HG02981 (cell line): Measurements from ENCODE around the gene SORCS2.
"Not testable (repeated sequence)": the region's sequence is repeated elsewhere in the genome, so short reads cannot be mapped to it uniquely, and the experiment has no call there.

Experiments
- ATAC-seq: cut with Tn5 transposase; IDR thresholded peaks from one replicate; pipeline ENCODE4 v1.9.1; 2021; ENCODE audit warnings: mild to moderate bottlenecking, moderate library complexity; ENCODE audit not compliant: unreplicated experiment

Gene SORCS2

DNA sequence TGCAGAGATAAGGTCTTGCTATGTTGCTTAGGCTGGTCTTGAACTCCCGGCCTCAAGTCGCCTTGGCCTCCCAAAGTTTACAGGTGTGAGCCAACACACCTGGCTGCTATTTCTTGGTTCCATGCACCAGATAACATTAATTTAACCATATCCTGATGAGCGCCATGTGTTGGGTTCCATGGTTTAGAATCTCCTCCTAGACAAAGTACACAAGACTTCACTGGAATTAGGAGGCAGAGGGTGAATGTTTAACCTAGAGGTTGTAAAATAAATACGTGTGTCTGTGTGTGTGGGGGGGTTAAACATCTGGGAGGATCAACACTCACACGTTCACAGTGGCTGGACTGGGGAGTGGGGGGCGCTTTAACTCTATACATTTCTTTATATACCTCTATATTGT lies 32.4 kb upstream of the SORCS2 start:
- ATAC-seq, result no peak

DNA sequence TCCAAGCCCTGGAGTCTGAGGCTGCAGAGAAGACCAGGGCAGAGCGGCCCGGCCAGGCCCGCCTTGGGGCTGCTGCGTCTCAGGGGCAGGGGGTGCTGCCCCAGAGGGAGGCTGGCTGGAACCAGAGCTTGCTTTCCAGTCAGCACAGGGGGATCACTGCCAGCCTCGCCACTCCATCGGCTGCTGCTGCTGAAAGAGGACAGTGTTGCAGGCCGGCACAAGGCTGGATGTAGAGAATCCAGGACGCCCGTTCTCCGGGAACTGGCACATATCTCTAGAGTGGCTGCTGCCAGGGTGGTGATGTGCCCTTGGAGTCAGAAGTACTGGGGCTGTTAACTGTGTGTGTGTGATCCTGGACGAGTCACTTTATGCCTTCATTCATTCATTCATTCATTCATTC lies 31.9 kb upstream of the SORCS2 start:
- ATAC-seq, result no peak

DNA sequence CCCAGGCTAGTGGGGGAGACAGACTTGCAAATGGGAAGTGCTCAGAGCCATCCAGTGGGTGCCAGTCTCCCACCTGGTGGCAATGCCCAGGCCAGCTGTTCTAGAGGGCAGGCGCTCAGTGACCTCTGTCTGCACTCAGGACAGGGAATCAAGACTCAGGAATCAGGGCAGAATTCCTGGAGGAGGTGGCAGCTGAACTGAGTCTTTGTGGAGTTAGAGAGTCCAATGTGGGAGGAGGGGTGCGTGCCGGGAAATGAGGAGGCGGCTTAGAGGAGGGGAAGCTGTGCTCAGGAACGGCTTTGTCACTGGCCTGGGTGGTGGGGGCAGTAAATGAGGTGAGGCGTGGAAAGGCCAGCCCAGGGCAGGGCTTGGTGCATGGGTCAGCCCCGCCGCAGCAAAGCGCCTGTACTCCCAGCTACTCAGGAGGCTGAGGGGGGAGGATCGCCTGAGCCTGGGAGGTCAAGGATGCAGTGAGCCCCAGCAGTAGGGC lies 31.3 kb upstream of the SORCS2 start:
- no peak for ATAC-seq

DNA sequence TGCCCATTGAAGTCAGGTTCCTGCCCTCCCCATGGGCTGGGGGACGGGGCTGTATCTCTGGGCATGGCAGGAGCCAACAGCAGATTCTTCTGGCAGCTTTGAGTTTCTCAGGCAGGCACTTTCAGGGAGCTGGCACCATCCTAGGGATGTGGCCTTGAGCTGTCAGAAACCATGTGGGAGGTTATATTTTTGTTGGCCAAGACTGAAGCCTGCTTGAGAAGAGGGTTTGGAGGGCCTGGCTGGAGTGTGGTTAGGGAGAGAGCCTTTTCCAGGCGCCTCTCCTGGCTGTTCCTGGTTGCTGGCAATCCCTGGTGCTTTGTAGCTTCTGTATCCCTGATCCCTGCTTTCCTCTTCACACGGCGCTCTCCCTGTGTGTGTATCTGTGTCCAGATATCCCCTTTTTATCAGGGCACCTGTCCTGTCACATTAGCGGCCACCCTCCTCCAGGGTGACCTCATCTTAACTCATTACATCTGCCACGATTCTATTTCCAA lies 30.6 kb upstream of the SORCS2 start:
- no peak for ATAC-seq

DNA sequence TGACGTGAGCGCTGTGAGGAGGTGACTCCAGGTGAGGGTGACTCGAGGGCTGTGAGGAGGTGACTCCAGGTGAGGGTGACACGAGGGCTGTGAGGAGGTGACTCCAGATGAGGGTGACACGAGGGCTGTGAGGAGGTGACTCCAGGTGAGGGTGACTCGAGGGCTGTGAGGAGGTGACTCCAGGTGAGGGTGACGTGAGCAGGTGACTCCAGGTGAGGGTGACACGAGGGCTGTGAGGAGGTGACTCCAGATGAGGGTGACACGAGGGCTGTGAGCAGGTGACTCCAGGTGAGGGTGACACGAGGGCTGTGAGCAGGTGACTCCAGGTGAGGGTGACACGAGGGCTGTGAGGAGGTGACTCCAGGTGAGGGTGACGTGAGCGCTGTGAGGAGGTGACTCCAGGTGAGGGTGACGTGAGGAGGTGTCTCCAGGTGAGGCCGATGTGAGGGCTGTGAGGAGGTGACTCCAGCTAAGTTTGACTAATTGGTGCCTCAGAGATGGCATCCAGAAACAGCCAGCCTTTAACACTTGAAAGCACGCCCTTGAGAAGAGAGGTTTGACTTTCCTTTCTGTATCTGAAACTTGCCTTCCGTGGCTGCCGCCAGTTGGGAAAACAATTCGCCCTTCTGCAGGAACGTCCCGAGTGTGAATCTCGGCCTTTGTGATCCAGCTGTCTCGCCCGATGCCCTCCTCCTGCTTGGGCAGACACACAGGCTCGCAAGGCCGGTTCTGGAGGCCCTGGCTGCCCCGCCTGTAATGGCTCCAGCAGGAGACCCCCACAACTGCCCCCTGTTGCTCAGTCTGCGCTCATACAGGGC lies 27.1 kb upstream of the SORCS2 start:
- ATAC-seq, result not testable (repeated sequence)

DNA sequence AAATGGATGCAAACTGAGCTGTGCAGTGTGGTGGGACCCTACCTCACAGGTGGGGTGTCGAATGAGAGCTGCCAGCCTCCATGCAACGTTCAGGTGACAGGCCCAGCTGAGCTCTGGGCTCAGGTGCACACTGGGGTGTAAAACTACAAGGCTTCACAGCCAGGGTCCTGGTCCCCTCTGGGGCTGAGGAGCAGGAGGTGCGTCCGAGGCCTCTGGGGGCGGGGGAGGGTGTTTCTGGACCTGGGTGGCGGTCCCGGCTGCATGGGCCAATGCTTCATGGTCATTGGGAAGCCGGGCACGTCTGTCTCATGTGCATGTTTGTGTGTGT lies 26.5 kb upstream of the SORCS2 start:
- ATAC-seq, result no peak

DNA sequence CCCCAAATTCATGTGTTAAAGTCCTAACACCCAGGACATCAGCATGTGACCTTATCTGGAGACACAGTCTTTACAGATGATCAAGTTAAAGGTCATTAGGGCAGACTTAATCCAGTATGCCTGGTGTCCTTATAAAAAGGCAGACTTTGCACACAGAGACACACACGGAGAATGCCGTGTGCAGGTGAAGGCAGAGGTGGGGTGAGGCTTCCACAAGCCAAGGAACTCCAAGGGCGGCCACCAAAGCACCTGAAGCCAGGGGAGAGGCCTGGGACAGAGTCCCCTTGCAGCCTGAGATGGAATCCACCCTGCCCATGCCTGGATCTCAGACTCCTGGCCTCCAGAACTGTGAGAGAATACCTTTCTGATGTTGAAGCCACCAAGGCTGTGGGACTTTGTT lies 26.1 kb upstream of the SORCS2 start:
- ATAC-seq, result no peak

DNA sequence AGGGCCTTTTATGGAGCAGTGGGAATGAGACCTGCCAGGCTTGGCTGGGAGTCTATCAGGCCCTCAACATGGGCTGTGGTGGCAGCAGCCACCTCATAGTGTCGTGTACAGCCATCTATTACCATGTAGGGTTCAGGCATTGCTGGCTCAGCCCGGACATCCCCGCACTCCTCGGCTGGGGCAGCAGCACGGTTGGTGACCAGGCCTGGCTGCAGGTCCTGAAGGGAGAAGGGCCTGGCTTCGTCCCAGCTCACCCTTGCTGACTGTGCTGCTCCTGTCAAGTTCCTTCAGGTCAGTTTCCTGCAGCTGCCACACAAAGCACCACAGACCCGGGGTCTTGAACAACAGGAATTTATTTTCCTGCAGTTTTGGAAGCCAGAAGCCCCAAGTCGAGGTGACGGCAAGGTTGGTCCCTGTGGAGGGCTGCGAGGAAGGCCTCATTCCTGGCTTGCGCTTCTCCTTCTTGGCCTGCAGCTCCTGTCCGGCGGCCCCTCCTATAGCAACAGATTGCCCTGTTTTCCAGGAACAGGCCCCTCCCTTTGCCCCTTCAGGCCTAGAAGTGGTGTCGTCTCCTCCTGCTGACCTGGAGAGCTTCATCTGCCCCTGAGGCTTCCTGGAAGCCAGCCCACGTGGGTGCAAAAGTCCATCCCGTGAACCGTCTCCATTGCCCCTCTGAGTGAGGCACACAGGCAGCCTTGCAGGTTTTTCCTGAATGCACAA lies 25.2 kb upstream of the SORCS2 start:
- no peak for ATAC-seq

DNA sequence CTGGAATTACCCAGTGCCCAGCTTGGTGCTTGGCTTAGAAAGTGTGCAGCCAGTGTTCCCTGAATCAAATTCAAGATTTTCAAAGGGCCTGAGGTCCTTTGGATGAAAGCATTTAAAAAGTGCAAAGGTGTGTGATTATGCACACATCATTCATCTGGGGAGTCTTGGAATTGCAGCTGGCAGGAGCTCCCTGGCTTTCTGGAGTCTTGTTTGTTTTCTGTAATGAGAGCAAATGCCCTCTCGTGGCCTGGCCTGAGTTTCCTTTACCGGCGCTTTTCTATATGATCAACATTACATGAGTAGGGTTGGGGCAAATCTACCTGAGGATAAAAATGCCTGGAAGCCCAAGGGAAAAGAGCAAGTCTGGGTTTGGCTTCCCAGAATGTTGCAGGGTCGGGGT lies 24.6 kb upstream of the SORCS2 start:
- ATAC-seq, result no peak

DNA sequence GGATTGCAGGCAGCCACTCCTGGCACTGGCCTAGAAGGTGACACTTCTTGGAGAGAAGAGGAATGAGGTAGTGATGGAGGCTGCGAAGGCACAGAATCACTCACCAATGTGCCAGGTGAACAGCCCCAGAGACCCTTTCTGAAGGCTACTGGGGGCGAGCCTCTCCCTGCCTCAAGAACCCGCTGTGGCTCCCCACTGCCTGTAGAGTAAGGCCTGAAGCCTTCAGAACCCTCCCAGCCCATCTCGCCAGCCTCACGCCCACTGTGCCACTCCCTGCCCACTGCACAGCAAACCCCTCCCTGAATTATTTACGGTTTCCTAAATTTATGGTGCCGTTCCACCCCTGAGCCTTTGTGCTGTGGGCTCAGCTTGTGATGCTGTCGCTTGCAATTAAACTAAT lies 24.2 kb upstream of the SORCS2 start:
- no peak for ATAC-seq

DNA sequence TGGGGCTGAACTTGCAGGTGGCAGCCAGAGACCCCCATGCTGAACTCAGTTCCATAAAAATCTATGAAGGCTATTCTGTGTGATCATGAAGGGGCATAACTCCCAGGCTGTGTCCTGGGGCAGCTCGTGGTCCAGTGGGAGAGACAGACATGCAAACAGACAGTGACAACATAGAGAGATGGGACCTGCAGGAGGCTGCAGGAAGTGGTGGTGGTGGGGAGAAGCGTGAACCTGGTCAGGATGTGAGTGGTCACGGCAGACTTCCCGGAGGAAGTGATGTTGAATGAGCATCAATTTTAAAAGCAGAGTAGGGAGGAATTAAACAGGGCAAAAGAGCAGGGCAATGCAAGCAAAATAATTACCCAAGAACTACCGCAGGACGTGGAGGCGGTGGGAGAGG lies 23.2 kb upstream of the SORCS2 start:
- ATAC-seq, result no peak

DNA sequence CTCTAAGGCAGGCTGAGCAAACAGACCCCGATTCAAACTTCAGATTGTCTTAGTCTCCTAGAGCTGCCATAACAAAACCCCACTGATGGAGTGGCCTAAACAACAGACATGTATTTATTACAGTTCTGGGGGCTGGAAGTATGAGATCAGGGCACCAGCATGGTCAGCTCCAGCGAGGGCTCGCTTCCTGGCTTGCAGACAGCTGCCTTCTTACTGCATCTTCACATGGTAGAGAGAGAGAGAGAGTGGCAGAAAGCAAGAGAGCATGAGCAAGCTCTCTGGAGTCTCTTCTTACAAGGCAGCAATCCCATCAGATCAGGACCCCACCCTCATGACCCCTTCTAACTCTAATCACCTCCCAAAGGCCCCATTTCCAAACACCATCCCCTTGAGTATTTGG lies 22.3 kb upstream of the SORCS2 start:
- no peak for ATAC-seq

DNA sequence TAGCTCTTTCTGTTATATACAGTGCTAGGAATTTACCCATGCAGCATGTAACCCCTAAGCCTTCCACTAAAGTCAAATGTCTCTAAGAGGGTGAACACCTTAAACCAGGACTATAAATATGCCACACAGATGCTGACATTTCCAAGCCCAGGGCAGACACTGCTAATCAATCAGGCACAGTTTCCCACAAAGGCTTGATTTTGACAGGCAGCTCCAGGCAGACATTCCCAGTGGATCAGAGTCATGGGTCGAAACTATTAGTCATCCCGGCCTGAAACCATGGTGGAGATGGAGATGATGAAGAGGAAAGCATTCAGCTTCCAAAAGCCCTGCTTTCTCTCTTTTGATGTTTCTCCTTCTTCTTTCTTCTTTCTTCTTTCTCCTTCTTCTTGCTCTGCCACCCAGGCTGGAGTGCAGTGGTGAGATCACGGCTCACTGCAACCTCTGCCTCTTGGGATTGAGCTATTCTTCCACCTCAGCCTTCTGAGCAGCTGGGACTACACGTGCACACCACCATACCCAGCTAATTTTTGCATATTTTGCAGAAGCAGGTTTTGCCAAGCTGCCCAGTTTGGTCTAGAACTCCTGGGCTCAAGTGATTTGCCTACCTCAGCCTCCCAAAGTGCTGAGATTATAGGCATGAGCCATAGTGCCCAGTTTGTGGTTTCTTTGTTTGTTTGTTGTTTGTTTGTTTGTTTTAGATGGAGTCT lies 21.0 kb upstream of the SORCS2 start:
- no peak for ATAC-seq

DNA sequence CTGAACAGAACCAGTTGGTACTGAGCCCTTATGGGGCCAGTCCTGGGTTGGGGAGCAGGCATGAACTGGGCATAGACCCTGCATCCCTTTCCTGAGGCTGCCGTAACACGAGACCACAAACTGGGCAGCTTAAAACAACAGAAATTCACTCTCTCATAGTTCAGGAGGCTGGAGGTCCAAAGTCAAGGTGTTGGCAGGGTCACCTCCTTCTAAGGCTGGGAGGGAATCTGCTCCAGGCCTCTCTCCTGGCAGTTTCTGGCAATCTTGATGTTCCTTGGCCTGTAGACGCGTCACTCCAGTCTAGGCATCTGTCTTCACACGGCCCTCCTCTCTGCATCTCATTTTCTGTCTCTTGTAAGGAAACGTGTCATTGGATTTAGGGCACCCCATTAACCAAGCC lies 19.8 kb upstream of the SORCS2 start:
- no peak for ATAC-seq

DNA sequence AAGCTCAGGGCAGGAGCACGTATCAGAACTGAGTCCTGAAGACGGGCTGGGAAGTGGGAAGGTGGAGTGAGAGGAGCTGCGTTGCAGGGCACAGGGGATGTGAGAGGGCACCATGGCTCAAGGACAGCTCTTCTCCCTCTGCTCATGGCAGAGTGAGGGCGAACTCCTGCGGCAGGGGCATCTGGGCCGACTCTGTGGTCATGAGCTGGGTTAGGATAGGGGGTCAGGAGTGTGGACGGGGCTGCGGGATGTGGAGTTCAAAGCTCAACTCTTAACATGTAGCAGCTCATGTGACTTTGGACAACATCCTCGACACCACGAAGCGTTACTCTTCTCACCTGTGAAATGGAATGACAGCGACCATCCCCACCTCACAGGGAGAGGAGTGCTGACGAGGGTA lies 19.4 kb upstream of the SORCS2 start:
- no peak for ATAC-seq

DNA sequence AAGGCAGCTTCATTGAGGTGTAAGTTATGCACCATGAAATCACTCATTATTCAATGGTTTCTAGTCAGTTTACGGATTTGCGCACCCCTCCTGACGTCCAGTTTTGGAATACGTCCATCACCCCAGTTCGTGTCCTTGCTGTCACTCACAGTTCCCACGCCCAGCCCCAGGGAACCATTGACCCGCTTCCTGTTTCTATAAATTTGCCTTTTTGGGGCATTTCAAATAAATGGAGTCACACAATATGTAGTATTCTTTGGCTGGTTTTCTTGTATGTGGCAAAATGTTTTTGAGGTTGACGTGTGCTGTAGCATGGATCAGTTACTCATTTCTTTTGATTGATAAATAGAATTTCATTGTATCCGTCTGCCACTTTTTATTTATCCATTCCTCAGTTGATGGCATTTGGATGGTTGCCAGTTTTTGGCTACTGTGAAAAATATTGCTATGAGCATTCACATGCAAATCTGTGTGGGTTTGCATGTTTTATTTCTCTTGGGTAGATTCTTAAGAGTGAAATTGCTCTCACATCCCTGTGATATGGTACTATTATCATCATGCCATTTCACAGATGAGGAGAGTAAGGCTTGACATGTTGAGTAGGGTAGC lies 18.4 kb upstream of the SORCS2 start:
- no peak for ATAC-seq

DNA sequence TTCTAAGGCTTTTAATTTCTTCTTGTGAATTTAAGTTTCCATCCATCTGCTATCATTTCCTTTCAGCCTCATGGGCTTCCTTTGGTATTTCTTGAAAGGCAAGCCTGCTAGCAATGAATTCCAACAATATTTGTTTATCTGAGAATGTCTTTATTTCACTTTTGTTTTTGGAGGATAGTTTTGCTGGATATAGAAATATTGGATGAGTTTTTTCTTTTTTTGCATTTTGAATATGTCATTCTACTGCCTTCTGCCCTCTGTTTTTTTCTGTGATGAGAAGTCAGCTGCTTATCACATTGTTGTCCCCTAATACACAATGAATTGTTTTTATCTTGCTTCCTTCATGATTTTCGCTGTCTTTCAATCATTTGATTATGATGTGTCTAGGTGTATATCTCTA lies 13.2 kb upstream of the SORCS2 start:
- ATAC-seq, result no peak

DNA sequence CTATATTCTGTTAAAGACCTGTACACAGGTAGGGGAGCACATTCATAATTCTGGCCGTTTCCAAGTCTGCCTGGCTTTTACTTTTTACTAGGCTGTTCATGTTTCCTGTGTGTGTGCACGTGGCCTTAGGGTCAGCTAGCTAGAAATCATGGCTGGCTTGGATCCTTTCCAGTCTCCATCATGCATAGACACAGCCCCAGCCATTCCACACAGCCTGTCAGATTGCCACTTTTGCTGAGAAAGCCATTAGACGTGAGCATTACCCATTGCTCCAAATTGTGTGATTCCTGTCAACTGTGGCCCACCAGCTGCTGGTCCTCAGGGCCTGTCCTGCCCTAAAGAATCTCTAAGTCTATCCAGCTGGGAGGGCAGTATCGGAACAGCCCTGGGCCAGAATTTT lies 11.4 kb upstream of the SORCS2 start:
- ATAC-seq, result no peak

DNA sequence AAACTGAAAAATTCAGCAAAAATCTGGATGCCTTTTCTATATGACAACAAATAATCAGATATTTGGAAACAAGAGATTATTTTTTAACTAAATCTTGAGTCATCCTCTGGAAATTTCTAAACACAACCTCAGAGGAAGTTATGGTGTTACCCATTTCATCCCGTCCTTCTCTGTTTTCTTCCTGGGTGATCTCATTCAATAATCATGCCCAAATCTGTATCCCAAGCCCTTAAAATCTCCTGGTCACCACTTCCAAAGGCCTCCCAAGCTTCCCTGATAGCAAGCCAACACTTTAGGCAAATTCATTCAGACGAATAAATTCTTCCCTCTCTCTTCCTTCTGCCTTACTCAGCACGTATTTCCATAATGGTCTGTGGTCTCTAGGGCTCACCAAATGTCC lies 9.7 kb upstream of the SORCS2 start:
- no peak for ATAC-seq

DNA sequence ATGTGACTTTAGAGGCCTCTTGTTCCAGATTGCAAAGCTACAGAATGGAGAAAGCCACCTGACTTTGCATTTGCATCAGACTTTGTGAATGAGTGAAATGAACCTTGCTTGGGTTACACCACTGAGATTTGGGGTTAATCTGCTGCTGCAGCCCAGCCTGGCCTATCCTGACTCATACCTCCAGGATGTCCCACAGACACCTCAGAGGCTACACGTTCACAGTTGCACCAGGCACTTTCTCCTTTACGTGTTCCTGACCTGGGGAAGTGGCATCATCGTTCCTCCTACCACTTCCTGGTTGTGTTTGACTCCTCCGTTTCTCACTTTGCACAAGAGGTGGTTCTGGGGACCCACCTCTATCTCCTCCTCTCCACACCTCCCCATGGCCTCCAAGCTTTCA lies 9.2 kb upstream of the SORCS2 start:
- ATAC-seq, result no peak

DNA sequence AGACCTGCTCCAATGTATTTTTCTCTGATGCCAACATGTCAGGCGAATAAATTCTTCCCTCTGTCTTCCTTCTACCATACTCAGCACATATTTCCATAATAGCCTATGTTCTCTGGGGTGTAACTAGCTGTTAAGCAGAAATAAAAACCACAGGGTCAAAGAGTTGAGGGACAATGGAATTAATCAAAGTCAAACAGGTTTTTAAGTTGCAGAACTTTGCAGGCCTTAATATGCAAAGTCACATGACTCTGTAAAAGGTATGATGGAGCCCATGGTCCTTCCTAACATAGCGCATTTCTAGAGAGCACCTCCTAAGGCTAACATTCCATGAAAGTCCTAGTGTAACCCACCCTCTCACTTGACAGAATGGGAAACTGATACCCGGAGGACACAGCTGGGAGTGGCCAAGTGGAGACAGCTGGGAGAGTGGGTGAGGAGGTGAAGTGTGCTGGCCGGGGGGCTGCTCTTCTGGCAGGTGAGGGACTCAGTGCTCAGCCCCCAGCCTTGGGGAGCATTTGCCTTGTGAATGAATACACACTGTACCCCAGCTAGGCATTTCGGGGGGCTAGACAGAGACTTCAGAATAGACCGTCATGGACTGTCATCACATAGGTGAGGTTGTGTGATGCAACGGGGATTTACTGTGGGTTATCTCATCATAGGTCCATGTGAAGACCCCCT lies 8.4 kb upstream of the SORCS2 start:
- ATAC-seq, result no peak
